ENCODE measurements around the gene STARD13.

DNA sequence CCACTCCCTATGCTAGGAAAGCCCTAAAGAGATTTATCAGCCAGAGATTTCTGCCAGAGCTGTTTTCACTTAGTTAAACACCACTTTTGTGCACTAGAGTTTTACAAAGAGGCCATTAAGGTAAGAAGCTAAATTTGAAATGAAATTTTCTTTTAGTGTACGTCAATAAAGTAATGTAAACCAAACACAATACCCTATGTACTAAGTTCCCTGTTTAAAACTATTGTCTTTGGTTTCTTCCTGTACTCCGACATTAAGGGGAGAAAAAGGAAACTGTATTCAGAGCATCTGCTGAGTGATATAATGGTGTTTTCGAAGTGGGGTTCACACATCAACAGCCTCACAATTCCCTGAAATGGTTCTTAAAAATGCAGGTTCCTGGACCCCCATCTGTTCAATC lies 40.7 kb upstream of the STARD13 start:
- TF ChIP-seq, protein P1, sequence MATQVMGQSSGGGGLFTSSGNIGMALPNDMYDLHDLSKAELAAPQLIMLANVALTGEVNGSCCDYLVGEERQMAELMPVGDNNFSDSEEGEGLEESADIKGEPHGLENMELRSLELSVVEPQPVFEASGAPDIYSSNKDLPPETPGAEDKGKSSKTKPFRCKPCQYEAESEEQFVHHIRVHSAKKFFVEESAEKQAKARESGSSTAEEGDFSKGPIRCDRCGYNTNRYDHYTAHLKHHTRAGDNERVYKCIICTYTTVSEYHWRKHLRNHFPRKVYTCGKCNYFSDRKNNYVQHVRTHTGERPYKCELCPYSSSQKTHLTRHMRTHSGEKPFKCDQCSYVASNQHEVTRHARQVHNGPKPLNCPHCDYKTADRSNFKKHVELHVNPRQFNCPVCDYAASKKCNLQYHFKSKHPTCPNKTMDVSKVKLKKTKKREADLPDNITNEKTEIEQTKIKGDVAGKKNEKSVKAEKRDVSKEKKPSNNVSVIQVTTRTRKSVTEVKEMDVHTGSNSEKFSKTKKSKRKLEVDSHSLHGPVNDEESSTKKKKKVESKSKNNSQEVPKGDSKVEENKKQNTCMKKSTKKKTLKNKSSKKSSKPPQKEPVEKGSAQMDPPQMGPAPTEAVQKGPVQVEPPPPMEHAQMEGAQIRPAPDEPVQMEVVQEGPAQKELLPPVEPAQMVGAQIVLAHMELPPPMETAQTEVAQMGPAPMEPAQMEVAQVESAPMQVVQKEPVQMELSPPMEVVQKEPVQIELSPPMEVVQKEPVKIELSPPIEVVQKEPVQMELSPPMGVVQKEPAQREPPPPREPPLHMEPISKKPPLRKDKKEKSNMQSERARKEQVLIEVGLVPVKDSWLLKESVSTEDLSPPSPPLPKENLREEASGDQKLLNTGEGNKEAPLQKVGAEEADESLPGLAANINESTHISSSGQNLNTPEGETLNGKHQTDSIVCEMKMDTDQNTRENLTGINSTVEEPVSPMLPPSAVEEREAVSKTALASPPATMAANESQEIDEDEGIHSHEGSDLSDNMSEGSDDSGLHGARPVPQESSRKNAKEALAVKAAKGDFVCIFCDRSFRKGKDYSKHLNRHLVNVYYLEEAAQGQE (IDR thresholded peaks at IDR 0.05): no peak
- TF ChIP-seq, protein P2, sequence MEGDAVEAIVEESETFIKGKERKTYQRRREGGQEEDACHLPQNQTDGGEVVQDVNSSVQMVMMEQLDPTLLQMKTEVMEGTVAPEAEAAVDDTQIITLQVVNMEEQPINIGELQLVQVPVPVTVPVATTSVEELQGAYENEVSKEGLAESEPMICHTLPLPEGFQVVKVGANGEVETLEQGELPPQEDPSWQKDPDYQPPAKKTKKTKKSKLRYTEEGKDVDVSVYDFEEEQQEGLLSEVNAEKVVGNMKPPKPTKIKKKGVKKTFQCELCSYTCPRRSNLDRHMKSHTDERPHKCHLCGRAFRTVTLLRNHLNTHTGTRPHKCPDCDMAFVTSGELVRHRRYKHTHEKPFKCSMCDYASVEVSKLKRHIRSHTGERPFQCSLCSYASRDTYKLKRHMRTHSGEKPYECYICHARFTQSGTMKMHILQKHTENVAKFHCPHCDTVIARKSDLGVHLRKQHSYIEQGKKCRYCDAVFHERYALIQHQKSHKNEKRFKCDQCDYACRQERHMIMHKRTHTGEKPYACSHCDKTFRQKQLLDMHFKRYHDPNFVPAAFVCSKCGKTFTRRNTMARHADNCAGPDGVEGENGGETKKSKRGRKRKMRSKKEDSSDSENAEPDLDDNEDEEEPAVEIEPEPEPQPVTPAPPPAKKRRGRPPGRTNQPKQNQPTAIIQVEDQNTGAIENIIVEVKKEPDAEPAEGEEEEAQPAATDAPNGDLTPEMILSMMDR (IDR thresholded peaks at IDR 0.05; ENCODE audit: low read depth, low read length, missing input control): no peak
- TF ChIP-seq FOXA1 (IDR thresholded peaks at IDR 0.05) (no peak), TAF1 (conservative IDR thresholded peaks at IDR 0.05) (no peak), SP1 (IDR thresholded peaks at IDR 0.05) (no peak), YY1 (IDR thresholded peaks at IDR 0.05) (no peak), RAD21 (IDR thresholded peaks at IDR 0.05) (no peak), HNF4G (IDR thresholded peaks at IDR 0.05) (no peak), RXRA (IDR thresholded peaks at IDR 0.05) (no peak), HNF4A (conservative IDR thresholded peaks at IDR 0.05) (no peak), NR2F2 (IDR thresholded peaks at IDR 0.05) (no peak), JUND (IDR thresholded peaks at IDR 0.05) (no peak)
- TF ChIP-seq, protein P3, sequence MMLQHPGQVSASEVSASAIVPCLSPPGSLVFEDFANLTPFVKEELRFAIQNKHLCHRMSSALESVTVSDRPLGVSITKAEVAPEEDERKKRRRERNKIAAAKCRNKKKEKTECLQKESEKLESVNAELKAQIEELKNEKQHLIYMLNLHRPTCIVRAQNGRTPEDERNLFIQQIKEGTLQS (IDR thresholded peaks at IDR 0.05): no peak
- TF ChIP-seq, protein P4, sequence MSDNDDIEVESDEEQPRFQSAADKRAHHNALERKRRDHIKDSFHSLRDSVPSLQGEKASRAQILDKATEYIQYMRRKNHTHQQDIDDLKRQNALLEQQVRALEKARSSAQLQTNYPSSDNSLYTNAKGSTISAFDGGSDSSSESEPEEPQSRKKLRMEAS (IDR thresholded peaks at IDR 0.05): no peak

Data from liver (tissue), 3 donors.